ENCODE results near the gene NOTCH3.

The NOTCH3 gene

GRCh38 chr19:15196360-15197005, 4.3 kb downstream of the NOTCH3 start:
- DNase-seq (ENCODE audit: low spot score) = no peak

- peak; percentile 80 for DNase-seq (ENCODE audit: low spot score)
These were observed 5.1 kb downstream of the NOTCH3 start for GRCh38 chr19:15195371-15196334.

GRCh38 chr19:15194938-15195337, 5.9 kb downstream of the NOTCH3 start:
- DNase-seq (ENCODE audit: low spot score) = no peak

GRCh38 chr19:15191982-15192381, 8.8 kb downstream of the NOTCH3 start:
- DNase-seq (ENCODE audit: low spot score) = no peak

GRCh38 chr19:15191514-15191913, 9.3 kb downstream of the NOTCH3 start:
- DNase-seq (ENCODE audit: low spot score) = no peak

- DNase-seq (ENCODE audit: low spot score) = no peak
These were observed 11.9 kb downstream of the NOTCH3 start for GRCh38 chr19:15188851-15189250.

GRCh38 chr19:15187026-15188007, 13.5 kb downstream of the NOTCH3 start:
- peak; percentile 33 for DNase-seq (ENCODE audit: low spot score)

GRCh38 chr19:15185188-15185587, 15.6 kb downstream of the NOTCH3 start:
- DNase-seq (ENCODE audit: low spot score) = peak; percentile 23

- peak; percentile 17 for DNase-seq (ENCODE audit: low spot score)
These were observed 16.0 kb downstream of the NOTCH3 start for GRCh38 chr19:15184776-15185175.

GRCh38 chr19:15181394-15181793, 19.4 kb downstream of the NOTCH3 start:
- DNase-seq (ENCODE audit: low spot score) = no peak

- DNase-seq (ENCODE audit: low spot score) = peak; percentile 27
These were observed 20.1 kb downstream of the NOTCH3 start for GRCh38 chr19:15180451-15181390.

- DNase-seq (ENCODE audit: low spot score) = no peak
These were observed 22.0 kb downstream of the NOTCH3 start for GRCh38 chr19:15178629-15179308.

GRCh38 chr19:15177269-15178116, 23.3 kb downstream of the NOTCH3 start:
- DNase-seq (ENCODE audit: low spot score) = peak; percentile 95

- no peak for DNase-seq (ENCODE audit: low spot score)
These were observed 25.2 kb downstream of the NOTCH3 start for GRCh38 chr19:15175609-15176008.

GRCh38 chr19:15173746-15174404, 26.9 kb downstream of the NOTCH3 start:
- DNase-seq (ENCODE audit: low spot score) = no peak

GRCh38 chr19:15170345-15170744, 30.4 kb downstream of the NOTCH3 start:
- DNase-seq (ENCODE audit: low spot score) = no peak

- DNase-seq (ENCODE audit: low spot score) = no peak
These were observed 31.1 kb downstream of the NOTCH3 start for GRCh38 chr19:15169541-15170285.

GRCh38 chr19:15166700-15167099, 34.1 kb downstream of the NOTCH3 start:
- no peak for DNase-seq (ENCODE audit: low spot score)

All from D341Med (cell line).